Measurements from ENCODE around the gene PKP2.

DNA sequence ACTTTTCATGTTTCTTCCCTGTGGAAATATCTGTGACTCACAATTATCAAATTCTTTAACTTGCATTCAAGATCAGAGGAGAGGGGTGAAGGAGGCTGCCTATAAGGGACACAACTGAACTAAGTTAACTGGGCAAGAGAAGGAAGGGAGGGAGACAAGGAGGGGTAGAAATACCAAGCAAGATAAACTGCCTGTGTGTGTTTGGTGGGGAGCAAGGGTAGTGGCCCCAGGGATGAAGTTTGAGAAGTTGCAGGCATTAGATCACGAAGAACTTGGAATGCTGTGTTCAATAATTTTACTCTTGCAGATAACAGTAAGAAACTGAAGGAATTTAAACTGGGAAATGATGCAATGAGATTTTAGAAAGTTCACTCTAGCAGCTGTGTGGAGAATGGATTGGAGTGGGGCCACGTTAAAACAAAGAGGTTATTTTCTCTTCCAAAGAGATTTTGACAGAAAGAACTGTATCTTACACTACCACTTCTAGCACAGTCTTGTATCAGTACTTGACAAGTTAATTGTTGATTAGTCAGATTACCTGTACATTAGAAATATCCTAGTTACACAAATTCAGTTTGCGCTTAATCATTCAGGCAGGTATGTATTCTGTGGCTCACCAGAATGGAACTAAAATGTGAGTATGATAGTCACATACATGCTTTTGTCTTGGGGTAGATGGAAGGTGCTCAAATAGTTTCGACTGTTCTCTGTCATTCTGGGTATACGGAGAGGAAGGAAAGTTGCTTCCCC is 7.4 kb downstream of the PKP2 start:
- no peak for TF ChIP-seq EZH2phosphoT487 (IDR thresholded peaks at IDR 0.05; ENCODE audit: borderline replicate concordance, low read length)
- TF ChIP-seq, protein P1, sequence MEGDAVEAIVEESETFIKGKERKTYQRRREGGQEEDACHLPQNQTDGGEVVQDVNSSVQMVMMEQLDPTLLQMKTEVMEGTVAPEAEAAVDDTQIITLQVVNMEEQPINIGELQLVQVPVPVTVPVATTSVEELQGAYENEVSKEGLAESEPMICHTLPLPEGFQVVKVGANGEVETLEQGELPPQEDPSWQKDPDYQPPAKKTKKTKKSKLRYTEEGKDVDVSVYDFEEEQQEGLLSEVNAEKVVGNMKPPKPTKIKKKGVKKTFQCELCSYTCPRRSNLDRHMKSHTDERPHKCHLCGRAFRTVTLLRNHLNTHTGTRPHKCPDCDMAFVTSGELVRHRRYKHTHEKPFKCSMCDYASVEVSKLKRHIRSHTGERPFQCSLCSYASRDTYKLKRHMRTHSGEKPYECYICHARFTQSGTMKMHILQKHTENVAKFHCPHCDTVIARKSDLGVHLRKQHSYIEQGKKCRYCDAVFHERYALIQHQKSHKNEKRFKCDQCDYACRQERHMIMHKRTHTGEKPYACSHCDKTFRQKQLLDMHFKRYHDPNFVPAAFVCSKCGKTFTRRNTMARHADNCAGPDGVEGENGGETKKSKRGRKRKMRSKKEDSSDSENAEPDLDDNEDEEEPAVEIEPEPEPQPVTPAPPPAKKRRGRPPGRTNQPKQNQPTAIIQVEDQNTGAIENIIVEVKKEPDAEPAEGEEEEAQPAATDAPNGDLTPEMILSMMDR (IDR thresholded peaks at IDR 0.05; ENCODE audit: low read depth, low read length, poor library complexity, severe bottlenecking), result no peak
